Measurements from ENCODE around the gene SETDB1. TPM values are rescaled to one million over a fixed set of nuclear protein-coding genes. Genes with fewer than 3 reads are reported as not detected.

SETDB1 gene
- total and polyA plus RNA-seq, 2 of the 8 experiments (the other 6 are each of a cell fraction or from before 2014, with no cell fraction given) = 27.5 to 48.8 TPM

GRCh38 chr1:150906329-150906728 lies 19.8 kb upstream of the SETDB1 start:
- peaks cover 0 to 3% of the 10 kb centered on the region in 2 experiments; a peak in 1 of 4 replicates for H3K9me3 ChIP-seq (ENCODE audit: insufficient read depth in 2 of 2, low read depth in 1 of 2, low read length in 1 of 2)
- H3K4me2 ChIP-seq (ENCODE audit: insufficient read depth in 1 of 2, low read depth in 2 of 2, low read length in 2 of 2) = no peak overlapping the region
- H4K8ac ChIP-seq (ENCODE audit: extremely low read depth, insufficient read depth, low read length) = 0 out of 2 replicates have a peak overlapping the region, but pooled peaks have one; percentile 14
- no peaks in the 10 kb centered on the region for H4K20me1 ChIP-seq (replicated peaks in 1 of 2; ENCODE audit: control insufficient read depth in 1 of 2, insufficient read depth in 2 of 2, low read length in 2 of 2)
- no peak overlapping the region for H3K23ac ChIP-seq (ENCODE audit: insufficient read length)
- H3K9ac ChIP-seq (replicated peaks in 1 of 4; ENCODE audit: extremely low read depth in 1 of 4, low read depth in 3 of 4, low read length in 3 of 4) = no peak overlapping the region
- no peaks in the 10 kb centered on the region for H3K23me2 ChIP-seq (ENCODE audit: low read depth, low read length)
- no peaks in the 10 kb centered on the region for H3K27me3 ChIP-seq (replicated peaks in 1 of 4; ENCODE audit: control insufficient read depth in 3 of 4, extremely low read depth in 1 of 4, insufficient read depth in 3 of 4, low read length in 3 of 4)
- H3K4ac ChIP-seq (replicated peaks; ENCODE audit: insufficient read length, low read depth, low read length) = no peak overlapping the region
- no peaks in the 10 kb centered on the region for H3K79me2 ChIP-seq (ENCODE audit: control insufficient read depth in 1 of 2, insufficient read depth in 2 of 2, low read length in 2 of 2)
- FAIRE-seq = no peak
- no peaks in the 10 kb centered on the region for H3K79me1 ChIP-seq (ENCODE audit: low read depth, low read length)
- no peak overlapping the region for H2BK20ac ChIP-seq (ENCODE audit: low read length)
- H2BK5ac ChIP-seq (ENCODE audit: low read depth, low read length) = no peak overlapping the region
- no peak overlapping the region for H3K27ac ChIP-seq (ENCODE audit: low read depth, low read length)
- no peak overlapping the region for H2AK5ac ChIP-seq (ENCODE audit: low read depth, low read length)
- H2BK120ac ChIP-seq (replicated peaks; ENCODE audit: low read depth, low read length) = no peak overlapping the region
- no peak overlapping the region for H2BK15ac ChIP-seq (ENCODE audit: low read length)
- H3K4me3 ChIP-seq (ENCODE audit: extremely low read depth in 1 of 4, insufficient read depth in 2 of 4, low read depth in 3 of 4, low read length in 4 of 4) = no peak overlapping the region
- no peak for TF ChIP-seq BRCA1 (IDR thresholded peaks at IDR 0.05; ENCODE audit: low read depth, low read length)
- no peak for TF ChIP-seq TBP (IDR thresholded peaks at IDR 0.05; ENCODE audit: low read depth, low read length)
- no peak for TF ChIP-seq SRF (IDR thresholded peaks at IDR 0.05; ENCODE audit: low read depth, low read length)
- no peak for TF ChIP-seq EZH2 (IDR thresholded peaks at IDR 0.05; ENCODE audit: low read depth, low read length, severe bottlenecking)
- TF ChIP-seq POLR2AphosphoS5 (IDR thresholded peaks at IDR 0.05; ENCODE audit: low read depth, low read length) = no peak
- no peak for TF ChIP-seq PHF8 (conservative IDR thresholded peaks at IDR 0.05; ENCODE audit: low read depth, low read length)
- no peak for TF ChIP-seq NRF1 (IDR thresholded peaks at IDR 0.05; ENCODE audit: low read depth, low read length)
- TF ChIP-seq RNF2 (IDR thresholded peaks at IDR 0.05; ENCODE audit: borderline replicate concordance, low read depth, low read length, missing control alignments, poor library complexity, severe bottlenecking) = no peak
- no peak overlapping the region for H3K18ac ChIP-seq (ENCODE audit: extremely low read depth, low read length)
- POLR2A ChIA-PET (ENCODE audit: partially characterized antibody) = no interaction called here
- H4K5ac ChIP-seq (ENCODE audit: insufficient read length, low read depth, low read length) = no peak overlapping the region
- no peak for DNase-seq (ENCODE audit: low read depth in 1 of 2, low spot score in 2 of 2)
- H3K36me3 ChIP-seq (ENCODE audit: control insufficient read depth in 2 of 4, insufficient read depth in 4 of 4, low read length in 3 of 4) = no peaks in the 10 kb centered on the region
- WGBS, 2 experiments (ENCODE audit: extremely low coverage in 1 of 2, insufficient coverage in 1 of 2, insufficient read length in 1 of 2, insufficient replicate concordance in 2 of 2, low coverage in 1 of 2, low lambda C conversion rate in 2 of 2, missing lambda C conversion rate in 1 of 2) = 87% methylated on average over 1 of the region's 1 CpG; no CpG with 5 or more reads in 1 of the 2 experiments
- 0 out of 2 replicates have a peak overlapping the region, but pooled peaks have one; percentile 23 for H2AFZ ChIP-seq (ENCODE audit: low read length)
- CTCF ChIA-PET (ENCODE audit: partially characterized antibody) = no interaction called here
- H3K56ac ChIP-seq (replicated peaks; ENCODE audit: insufficient read length, low read depth, low read length) = no peak overlapping the region
- H4K91ac ChIP-seq (replicated peaks; ENCODE audit: insufficient read length, low read length) = no peak overlapping the region
- H3K4me1 ChIP-seq (replicated peaks in 1 of 4; ENCODE audit: control insufficient read depth in 3 of 4, insufficient read depth in 4 of 4, low read length in 3 of 4) = no peaks in the 10 kb centered on the region
- H2BK12ac ChIP-seq (ENCODE audit: low read depth, low read length) = no peak overlapping the region
- H3K14ac ChIP-seq (ENCODE audit: insufficient read length) = no peak overlapping the region

All from H1 (cell line).